GM12801 (cell line): ENCODE results near the gene PRKCI.

Experiments used
- TF ChIP-seq, protein P1 (sequence below): IDR thresholded peaks from one replicate; pipeline ENCODE4 v1.5.1; 2011; ENCODE audit warnings: control low read depth; ENCODE audit not compliant: insufficient read length; ENCODE audit errors: extremely low read depth

PRKCI gene

DNA sequence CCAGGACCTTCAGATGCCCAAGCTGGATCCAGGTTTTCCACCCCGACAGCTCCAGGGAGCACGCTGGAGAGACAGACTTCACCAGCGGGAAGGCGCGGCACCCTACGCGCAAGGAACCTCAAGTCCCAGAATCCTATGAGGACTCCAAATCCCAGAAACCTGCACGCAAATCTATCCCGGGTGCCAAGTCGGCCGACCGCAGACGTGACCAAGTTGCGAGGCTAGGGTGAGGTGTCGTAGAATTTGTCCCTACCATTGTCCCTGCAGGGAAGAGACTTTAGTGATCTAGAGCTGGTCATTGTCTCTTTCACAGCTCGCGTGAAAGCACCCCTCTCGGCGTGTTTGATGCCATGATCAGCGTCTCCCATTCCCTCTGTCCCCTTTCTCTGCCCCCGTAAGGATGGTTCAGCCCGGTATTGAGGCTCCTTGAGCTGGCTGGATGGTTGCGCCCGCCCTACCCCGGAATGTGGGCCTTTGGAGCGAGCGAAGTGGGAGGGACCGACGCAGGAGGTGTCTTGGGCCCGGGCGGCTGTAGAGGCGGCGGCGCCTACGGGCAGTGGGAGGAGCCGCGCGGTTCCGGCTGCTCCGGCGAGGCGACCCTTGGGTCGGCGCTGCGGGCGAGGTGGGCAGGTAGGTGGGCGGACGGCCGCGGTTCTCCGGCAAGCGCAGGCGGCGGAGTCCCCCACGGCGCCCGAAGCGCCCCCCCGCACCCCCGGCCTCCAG is at the start of gene PRKCI:
Gene PRKCI (plus strand): TSS at position 501 of the 723 bp plus-strand sequence. CDS start 246 bp downstream, outside the sequence.
- TF ChIP-seq, protein P1, sequence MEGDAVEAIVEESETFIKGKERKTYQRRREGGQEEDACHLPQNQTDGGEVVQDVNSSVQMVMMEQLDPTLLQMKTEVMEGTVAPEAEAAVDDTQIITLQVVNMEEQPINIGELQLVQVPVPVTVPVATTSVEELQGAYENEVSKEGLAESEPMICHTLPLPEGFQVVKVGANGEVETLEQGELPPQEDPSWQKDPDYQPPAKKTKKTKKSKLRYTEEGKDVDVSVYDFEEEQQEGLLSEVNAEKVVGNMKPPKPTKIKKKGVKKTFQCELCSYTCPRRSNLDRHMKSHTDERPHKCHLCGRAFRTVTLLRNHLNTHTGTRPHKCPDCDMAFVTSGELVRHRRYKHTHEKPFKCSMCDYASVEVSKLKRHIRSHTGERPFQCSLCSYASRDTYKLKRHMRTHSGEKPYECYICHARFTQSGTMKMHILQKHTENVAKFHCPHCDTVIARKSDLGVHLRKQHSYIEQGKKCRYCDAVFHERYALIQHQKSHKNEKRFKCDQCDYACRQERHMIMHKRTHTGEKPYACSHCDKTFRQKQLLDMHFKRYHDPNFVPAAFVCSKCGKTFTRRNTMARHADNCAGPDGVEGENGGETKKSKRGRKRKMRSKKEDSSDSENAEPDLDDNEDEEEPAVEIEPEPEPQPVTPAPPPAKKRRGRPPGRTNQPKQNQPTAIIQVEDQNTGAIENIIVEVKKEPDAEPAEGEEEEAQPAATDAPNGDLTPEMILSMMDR, result no peak

DNA sequence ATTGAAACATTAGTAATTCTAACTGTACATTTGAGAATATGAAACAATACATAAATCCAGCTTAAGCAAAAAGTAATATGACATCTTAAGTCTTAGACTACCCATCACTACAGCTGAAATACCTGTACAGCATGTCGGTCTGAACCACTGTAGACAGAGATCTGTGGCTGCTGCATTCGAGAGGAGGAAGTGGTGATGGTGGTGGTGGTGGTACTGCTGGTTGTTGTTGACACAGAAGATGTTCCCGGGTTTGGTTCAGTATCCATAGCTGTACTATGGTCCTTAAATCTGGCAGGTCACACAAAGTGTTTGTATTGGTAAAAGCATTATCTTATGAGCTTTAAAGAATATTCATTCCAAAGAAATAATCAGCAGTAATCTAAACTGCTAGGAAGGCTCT is 43.6 kb upstream of the PRKCI start:
- TF ChIP-seq, protein P1, result no peak

DNA sequence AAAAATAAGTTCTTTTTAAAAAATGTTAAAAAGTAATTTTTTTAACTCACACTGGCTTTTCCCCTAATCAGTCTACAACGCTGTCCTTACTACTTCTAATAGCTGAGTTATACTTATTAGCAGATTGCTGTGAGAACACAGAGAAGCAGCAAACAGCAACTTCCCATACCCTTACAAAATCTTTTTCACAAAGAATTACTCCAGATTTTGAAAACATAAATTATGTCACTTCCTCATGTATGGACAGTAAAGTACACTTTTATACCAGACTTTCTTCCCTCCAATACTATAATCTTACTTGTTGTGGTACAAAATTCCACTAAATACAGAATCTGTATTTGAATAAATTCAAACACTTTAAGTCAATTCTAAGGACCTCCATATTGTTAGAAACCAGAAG is 42.8 kb upstream of the PRKCI start:
- TF ChIP-seq, protein P1, result no peak

DNA sequence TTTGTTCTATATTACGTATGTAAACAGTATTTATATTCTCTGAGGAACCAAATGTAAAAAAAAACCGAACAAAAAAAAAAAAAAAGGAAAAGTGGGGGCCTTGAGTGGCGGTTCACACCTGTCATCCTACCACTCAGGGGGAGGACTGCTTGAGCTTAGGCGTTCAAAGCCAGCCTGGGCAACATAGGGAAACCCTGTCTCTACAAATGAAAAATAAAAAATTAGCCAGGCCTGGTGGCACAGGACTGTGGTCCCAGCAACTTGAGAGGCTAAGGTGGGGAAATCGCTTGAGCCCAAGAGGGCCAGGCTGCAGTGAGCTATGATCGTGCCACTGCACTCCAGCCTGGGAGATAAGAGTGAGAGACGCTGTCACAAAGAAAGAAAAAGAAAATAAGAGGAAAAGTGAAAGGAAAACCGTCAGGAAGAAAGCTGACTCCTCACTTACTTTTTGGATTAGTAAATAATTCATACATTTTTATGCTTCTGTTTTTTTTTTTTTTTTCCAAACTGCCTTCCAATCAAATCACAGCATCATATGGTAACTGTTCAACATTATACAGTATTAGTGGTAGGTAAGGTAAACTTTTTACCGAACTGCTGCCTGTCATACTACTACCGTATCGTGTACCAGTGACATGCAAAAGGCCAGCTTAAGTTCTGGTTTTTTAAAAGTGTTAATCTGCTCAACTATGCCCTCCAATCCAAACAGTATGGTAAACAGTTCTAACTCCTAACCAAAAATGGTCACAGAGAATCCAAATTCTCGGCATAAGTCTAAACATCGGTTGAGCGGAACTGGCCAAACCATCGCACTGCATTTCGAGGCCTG is 41.9 kb upstream of the PRKCI start:
- TF ChIP-seq, protein P1, result no peak

DNA sequence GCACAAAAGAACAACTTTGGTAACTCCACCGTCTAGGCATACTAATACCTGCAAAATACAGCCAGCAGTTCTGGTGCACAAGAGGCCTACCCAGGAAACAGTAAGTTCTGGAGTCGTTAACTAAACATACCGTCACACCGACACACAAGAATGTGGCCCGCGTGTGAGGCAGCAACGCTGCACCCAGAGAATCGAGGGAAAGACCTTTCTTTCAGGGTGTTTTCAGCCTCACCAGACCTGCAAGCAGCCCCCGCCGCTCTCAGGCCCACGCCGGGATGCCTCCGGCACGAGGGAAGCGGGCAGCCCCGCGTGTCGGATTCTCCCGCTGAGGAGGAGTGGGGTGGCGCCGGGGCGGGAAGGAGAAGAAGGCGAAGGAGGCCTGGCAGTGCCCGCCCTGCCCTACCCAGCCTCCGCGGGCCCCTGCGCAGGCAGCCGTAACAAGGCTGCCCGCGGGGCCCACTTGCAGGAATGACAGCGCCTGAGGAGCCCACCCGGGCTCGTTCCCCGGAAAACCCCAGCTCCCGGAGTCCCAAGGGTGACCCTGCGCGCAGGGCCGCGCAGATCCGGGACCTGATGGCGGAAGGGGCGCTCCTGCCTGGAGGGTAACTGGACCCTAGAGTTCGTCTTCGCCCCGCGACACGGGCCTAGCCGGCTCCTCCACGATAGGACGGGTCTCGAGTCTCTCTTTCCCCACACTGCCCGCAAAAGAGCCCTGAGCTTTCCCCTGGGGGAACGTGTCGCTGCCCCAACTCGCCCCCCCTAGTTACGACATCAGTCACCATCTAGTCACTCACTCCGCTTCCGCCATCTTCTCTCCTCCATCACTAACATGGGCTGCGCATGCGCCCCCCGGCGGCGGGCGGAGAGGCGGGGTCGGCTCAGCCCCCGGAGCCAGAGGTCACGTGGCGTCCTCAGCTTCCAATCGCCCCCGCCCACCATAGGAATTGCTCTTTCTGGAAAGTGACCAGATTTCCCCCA is 41.0 kb upstream of the PRKCI start, which contains the start of gene PHC3:
Gene PHC3 (minus strand): TSS at position 826 of the 978 bp plus-strand sequence. CDS start 18 bp downstream, at position 808.
- TF ChIP-seq, protein P1, result no peak

DNA sequence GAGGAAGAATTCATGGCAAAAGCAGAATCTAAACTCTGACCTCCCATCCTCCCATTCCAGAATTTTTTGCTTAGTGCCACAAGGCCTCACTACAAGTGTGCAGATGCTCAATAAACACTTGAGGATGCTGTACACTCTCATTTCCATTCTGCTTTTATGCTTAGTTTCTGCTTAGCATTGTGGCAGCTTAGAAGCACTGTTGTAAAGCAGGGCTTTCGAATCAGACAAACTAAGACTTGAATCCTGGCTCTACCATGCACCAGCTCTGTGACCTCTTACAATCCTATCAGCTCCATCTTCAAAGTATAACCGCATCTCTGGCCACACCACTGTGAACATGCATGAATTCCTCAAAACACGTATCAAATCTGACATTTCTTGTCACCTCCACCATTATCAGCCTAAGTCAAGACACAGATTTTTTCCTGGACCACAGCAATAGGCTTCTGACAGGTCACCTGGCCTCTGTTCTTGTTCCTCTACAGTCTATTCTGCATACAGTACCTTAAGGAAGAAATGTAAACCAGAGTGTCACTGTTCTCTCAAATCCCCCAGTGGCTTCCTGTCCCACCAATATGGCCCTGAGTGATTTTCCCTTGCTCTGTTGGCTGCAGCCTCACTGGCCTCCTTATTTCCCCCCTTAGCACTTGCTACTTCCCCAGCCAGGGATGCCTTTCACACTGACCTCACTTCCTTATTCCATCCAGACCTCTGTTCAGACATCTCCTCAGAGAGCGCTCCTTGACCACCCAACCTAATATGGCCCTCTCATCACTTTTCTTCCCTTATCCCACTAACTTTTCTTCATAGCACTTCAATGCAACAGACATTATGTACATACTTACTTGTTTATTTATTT is 32.6 kb upstream of the PRKCI start:
- TF ChIP-seq, protein P1, result no peak
